DOHH2 (cell line): ENCODE data around the gene PLSCR3.

ENCODE experiments used
- CTCF ChIP-seq: fragments of 200-600 bp; sonication (generic); IDR thresholded peaks from one replicate; pipeline ENCODE4 v1.5.1; 2014; ENCODE audit warnings: antibody characterized with exemption, mild to moderate bottlenecking, low read depth, low read length; ENCODE audit not compliant: poor library complexity, severe bottlenecking
- EZH2phosphoT487 ChIP-seq: fragments of 200-600 bp; sonication (generic); IDR thresholded peaks from 2 replicates; pipeline ENCODE4 v1.6.1; 2017; ENCODE audit warnings: borderline replicate concordance, mild to moderate bottlenecking, antibody characterized with exemption, low read length, moderate library complexity, mixed read lengths

GRCh38 chr17:7369825-7370224 is 24.5 kb downstream of the PLSCR3 start:
- no peak for TF ChIP-seq CTCF
- TF ChIP-seq EZH2phosphoT487: no peak
